GM08714 (cell line): ENCODE results near the gene EXOC7.
A peak's percentile ranks its signal among the peaks of the same experiment; 100 is the strongest.
"Not testable (repeated sequence)": the region's sequence is repeated elsewhere in the genome, so short reads cannot be mapped to it uniquely, and the experiment has no call there.

Source experiments
- H3K4me3 ChIP-seq: fragments of 200-500 bp; sonication (Bioruptor generic); 2 replicates; pipeline ENCODE4 v1.5.1; 2014; ENCODE audit warnings: mild to moderate bottlenecking, low read length, inconsistent platforms
- ZNF274 ChIP-seq: IDR thresholded peaks from 2 replicates; pipeline ENCODE4 v1.6.1; 2012; ENCODE audit warnings: mild to moderate bottlenecking, low read depth, low read length

Gene EXOC7

DNA sequence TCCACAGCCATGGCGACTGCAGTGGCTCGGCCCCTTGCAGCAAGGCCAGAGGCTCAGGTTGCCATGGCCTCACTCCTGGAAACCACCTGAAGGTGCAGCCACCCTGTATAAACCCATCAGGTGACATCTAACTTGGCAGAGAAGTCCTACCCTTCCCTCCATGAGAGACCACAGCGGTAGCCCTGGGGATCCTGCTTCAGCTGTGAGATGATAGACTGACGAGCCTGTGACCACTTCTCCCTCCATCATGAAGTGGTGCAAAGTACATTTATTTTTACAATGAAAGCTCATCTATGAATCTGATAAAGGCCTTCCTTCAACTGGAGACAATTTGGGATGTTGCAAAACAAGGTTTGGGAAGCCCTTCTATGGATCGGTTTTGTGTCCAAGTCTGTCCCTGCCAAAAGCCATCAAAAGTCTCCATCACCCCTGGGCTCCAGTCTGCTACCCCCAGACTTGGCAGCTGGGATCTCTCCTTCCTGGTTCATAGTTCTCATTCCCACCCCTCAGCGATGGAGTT lies 22.8 kb downstream of the EXOC7 start:
- no peak overlapping the region for H3K4me3 ChIP-seq

DNA sequence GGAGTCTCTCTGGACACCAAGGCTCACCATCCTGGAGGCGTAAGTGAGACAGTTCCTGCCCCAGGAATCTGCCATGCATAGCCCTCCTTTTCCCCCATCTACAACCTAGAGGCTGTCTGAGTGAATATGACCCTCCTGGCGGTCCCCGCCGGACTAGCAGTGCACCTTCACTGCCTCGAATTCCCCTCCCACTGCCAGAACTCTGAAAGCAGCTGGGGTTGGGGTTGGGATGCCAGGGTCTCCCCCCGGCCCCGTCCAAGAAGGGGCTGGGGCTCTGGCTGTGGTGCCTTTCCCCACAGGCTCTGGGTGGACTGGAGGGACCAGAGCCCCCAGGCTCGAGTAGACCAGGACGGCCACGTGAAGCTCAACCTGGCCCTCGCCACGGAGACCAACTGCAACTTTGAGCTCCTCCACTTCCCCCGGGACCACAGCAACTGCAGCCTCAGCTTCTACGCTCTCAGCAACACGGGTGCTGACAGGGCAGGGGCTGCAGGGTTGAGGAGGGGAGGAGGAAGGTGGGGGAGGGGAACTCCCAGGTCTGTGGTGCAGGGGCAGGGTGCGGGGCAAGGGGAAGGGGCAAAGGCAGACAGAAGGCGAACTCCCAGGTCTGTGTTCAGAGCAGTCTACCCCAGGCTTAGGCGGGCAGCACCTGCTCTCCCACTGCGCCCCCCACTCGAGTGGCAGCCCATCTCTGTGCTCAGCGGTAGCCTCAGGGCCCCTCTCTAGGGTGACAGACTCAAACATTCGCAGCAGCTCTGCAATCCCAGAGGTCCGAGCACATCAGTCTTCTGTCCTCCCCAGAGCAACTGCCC lies 23.4 kb downstream of the EXOC7 start:
- TF ChIP-seq ZNF274 = no peak
- no peak overlapping the region for H3K4me3 ChIP-seq

More for the DNA sequence above, 22.8 kb downstream of the EXOC7 start:
- TF ChIP-seq ZNF274 = no peak

DNA sequence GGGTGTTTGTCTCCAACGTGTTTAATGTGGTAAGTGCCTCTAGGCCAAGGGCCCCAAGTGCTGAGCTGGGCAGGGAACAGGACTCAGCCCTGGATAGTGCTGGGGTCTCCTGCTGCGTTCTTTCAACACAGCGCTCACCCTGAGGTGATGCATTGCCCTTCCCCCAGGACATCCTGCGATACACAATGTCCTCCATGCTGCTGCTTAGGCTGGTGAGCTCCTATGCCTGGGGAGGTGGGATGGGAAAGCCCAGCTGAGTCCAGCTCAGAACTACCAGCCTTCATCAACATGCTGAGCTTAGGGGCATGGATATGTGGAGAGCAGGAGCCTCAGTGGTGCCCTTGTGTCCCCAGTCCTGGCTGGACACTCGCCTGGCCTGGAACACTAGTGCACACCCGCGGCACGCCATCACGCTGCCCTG lies 24.0 kb downstream of the EXOC7 start:
- no peak overlapping the region for H3K4me3 ChIP-seq

GRCh38 chr17:76078860-76079534 lies 24.6 kb downstream of the EXOC7 start, which contains the start of gene ZACN:
TSS of gene ZACN (plus strand) at chr17:76079182. CDS start at chr17:76079265, 83 bp downstream.
- no peak within 1 kb of the TSS for H3K4me3 ChIP-seq
- TF ChIP-seq ZNF274 = no peak

More for the DNA sequence above, 24.0 kb downstream of the EXOC7 start:
- no peak for TF ChIP-seq ZNF274

DNA sequence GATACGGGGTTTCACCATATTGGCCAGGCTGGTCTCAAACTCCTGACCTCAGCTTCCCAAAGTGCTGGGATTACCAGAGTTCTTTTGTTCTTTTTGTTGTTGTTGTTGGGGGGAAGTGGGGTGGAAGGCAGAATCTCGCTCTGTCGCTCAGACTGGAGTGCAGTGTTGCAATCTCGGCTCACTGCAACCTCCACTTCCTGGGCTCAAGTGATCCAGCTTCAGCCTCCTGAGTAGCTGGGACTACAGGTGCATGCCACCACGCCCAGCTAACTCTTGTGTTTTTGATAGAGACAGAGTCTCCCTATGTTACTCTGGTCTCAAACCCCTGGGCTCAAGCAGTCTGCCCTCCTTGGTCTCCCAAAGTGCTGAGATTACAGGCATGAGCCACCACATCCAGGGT lies 25.2 kb downstream of the EXOC7 start:
- not testable (repeated sequence) for H3K4me3 ChIP-seq

GRCh38 chr17:76077584-76078110 lies 25.9 kb downstream of the EXOC7 start:
- TF ChIP-seq ZNF274 = no peak
- H3K4me3 ChIP-seq = no peak overlapping the region

- H3K4me3 ChIP-seq = no peak overlapping the region; the same call in 1 of the 2 replicates
- no peak for TF ChIP-seq ZNF274
These were observed 26.6 kb downstream of the EXOC7 start for GRCh38 chr17:76076765-76077583.

- TF ChIP-seq ZNF274 = no peak
- H3K4me3 ChIP-seq = no peak overlapping the region; the same call in 1 of the 2 replicates
These were observed 27.3 kb downstream of the EXOC7 start for GRCh38 chr17:76076146-76076764.

DNA sequence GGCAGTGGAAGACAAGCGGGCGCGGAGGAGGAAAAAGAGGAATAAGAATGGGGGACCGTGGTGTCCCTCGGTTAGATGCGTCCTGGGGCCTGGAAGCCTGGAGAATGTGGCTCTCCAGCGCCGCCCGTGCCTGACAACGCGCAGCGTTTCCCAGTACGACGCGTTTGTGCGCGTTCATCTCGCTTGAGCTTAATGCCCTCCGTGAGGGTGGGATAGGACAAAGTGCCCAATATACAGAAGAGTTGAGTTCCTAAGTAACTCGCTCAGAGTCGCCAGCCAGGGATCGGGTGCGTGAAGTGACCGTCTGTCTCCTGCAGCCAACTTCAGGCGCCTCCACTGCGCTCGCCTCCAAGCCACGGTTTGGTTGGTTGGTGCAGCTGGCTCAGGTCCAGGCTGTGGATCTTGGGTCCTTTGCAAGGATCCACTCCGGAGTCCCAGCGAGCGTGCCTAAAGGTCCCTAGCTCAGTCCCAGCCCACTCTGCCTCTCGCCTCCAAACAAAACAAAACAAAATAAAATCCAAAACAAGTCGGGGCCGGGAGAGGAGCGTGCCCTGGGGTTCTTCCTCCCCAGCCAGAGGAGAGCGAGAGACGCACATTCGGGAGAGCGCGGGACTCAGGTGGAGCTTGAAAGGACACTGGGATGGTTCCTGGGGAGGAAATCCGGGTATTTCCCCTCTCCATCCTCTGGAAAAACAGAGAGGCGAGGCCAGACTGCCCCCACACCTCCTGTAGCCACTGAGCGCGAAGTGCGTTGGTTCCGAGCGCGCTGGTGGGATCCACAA lies 28.0 kb downstream of the EXOC7 start:
- no peak overlapping the region for H3K4me3 ChIP-seq
- TF ChIP-seq ZNF274 = no peak

DNA sequence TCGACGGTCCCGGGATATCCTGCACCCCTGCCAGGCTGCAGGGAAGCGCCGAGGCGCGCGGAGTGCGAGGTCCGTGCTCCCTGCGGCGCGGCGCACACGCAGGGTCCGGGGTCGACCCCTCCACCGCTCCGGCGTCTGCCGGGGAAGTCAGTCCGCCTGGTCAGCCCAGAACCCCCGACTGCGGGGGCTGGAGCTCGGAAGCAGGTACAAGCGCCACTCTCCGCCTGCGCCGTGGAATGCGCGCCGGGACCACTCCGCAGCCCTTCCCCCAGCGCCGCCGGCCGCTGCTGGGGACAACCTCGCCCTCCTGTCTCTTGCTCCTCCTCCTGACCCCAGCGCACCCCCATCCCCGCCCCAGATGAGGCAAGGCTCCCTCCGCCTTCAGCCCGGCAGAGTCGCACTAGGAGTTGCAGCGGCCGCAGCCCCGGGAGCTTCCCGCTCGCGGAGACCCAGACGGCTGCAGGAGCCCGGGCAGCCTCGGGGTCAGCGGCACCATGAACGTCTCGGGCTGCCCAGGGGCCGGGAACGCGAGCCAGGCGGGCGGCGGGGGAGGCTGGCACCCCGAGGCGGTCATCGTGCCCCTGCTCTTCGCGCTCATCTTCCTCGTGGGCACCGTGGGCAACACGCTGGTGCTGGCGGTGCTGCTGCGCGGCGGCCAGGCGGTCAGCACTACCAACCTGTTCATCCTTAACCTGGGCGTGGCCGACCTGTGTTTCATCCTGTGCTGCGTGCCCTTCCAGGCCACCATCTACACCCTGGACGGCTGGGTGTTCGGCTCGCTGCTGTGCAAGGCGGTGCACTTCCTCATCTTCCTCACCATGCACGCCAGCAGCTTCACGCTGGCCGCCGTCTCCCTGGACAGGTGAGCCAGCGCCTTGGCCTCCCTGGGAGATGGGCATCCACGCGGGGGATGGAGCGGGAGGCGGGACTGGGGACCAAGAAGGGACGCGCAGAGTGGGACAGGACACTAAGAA lies 28.9 kb downstream of the EXOC7 start, which contains the start of gene GALR2:
TSS of gene GALR2 (plus strand) at position 392 of the 974 bp plus-strand sequence. CDS start at position 495, 103 bp downstream.
- no peak for TF ChIP-seq ZNF274
- H3K4me3 ChIP-seq = no peak within 1 kb of the TSS

DNA sequence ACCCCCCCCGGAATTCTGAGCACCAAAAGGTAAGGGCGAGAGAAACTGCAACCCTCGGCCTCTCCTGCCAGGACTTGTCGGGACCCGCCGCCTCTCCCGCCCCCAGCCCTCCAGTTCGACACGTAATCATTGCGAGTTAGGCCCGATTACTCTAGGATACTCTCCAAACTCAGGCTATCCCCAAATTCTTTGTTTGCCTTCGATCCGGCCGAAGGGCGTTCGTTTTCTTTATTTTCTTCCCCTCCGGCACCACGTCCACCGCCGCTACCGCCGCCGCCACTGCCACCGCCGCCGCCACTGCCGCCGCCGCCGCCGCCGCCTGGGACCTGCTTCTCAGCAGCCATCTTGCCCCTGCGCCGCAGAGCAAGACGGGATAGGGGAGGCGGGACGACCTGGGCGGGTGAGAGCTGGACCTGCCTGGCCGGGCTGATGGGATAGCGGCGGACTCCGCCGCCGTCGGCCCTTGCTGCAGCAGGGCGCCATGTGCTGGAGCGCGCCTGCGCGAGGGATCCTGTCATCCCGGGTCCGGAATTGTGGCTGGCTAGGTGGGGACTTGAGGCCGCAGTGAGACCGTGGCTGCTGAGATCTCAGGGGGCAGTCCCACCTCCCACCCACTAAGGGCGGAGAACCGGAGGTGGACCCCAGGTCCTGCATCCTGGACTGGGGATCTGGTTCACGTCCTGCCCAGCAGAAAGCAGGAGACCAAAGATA lies 31.3 kb downstream of the EXOC7 start, which contains the start of gene SRP68:
TSS of gene SRP68 (minus strand) at position 370 of the 711 bp plus-strand sequence. CDS start at position 344, 26 bp downstream.
- peak within 1 kb of the TSS; percentile 93 for H3K4me3 ChIP-seq
- TF ChIP-seq ZNF274 = no peak
